ENCODE measurements around the gene EXOC3.

GRCh38 chr5:395921-396530 lies 47.0 kb upstream of the EXOC3 start:
- no peak for TF ChIP-seq CTCF (conservative IDR thresholded peaks at IDR 0.05; ENCODE audit: low read depth, low read length)
- TF ChIP-seq EZH2 (IDR thresholded peaks at IDR 0.05; ENCODE audit: low read length, unreplicated experiment): no peak
- TF ChIP-seq EZH2phosphoT487 (IDR thresholded peaks at IDR 0.05; ENCODE audit: borderline replicate concordance, low read length): no peak
